Upper lobe of left lung (tissue), 4 donors: ENCODE data around the gene KRT31.

Source experiments
- CTCF ChIP-seq, 6 experiments: fragments of 450-650 bp in 4 of 6; fragments of 200-600 bp in 2 of 6; sonication (generic) in 2 of 6; IDR thresholded peaks; one replicate each; pipeline ENCODE4 v1.5.1; 2016 to 2019; ENCODE audit warnings: antibody characterized with exemption in 6 of 6
- EP300 ChIP-seq, 4 donors: sonication (generic); formaldehyde crosslinking; IDR thresholded peaks; one replicate each; pipeline ENCODE4 v1.5.1; 2017; ENCODE audit warnings: antibody characterized with exemption in 4 of 4, control low read depth in 2 of 4
- POLR2AphosphoS5 ChIP-seq, 2 donors: sonication (generic); formaldehyde crosslinking; IDR thresholded peaks; one replicate each; pipeline ENCODE4 v1.5.1; 2017; ENCODE audit warnings: antibody characterized with exemption in 2 of 2

DNA sequence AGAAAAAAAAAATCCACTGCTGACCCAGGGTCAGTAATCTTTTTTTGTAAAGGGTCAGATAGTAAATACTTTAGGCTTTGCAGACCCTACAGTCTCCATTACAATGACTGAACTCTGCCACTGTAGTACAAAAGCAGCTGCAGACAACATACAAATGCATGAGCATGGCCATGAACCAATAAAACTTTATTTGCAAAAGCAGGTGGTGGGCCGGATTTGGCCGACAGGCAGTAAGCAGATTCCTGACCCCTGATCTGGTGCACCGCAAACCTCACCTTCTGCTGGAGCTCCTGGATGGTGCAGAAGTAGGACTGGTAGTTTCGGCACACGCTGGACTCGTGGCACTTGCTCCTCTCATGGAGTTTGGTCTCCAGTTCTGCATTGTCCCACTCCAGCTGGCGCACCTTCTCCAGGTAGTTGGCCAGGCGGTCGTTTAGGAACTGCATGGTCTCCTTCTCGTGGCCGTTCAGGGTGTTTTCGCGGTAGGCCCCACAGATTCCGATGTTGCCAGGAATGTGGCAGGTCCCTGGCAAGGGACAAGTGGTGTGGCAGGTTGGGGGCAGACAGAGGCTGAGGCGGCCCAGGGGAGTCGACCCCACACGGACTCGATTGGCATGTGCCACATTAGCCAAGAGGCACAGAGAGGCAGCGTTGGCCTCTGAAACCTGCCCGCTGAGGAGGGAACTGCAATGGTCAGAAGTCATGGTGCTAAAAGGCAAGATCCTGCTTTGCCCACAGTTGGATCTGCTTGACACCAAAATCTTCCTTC, 13.8 kb upstream of the KRT31 start:
- TF ChIP-seq CTCF (IDR thresholded peaks at IDR 0.05): no peak
- TF ChIP-seq EP300 (IDR thresholded peaks at IDR 0.05): no peak
- no peak for TF ChIP-seq POLR2AphosphoS5 (IDR thresholded peaks at IDR 0.05)
